K562 (cell line): ENCODE data around the gene DOCK7. TPM values are rescaled to one million over a fixed set of nuclear protein-coding genes. Genes with fewer than 3 reads are reported as not detected.

Experiments used
- CREM ChIP-seq: IDR thresholded peaks from 2 replicates; pipeline ENCODE4 v1.6.1; 2014; ENCODE audit warnings: antibody characterized with exemption, low read depth
- DEAF1 ChIP-seq: fragments of 450-650 bp; formaldehyde crosslinking; IDR thresholded peaks from 2 replicates; pipeline ENCODE4 v1.4.0; 2020; ENCODE audit warnings: mild to moderate bottlenecking, moderate library complexity
- polyA plus RNA-seq, 8 experiments: library from polyadenylated mRNA; depleted of rRNA in 4 of 8; stranded (reverse) in 5 of 8; unstranded in 3 of 8; fragments of >200 nt; fragmentation: Nextera tagmentation in 2 of 8; fragmentation: Illumina TruSeq in 1 of 8; extraction: Ambion mirVana in 2 of 8; extraction: Trizol in 1 of 8; gene quantifications; 2 replicates each; pipeline versions ENCODE4 v1.2.1 to v1.2.3, GENCODE V29; 2011 to 2014; ENCODE audit warnings: inconsistent platforms in 1 of 8, missing spikeins in 1 of 8
- total RNA-seq, 7 experiments: library from RNA; depleted of rRNA in 6 of 7; stranded (reverse); fragments of >200 nt in 6 of 7; fragmentation: Illumina TruSeq in 2 of 7; extraction: Trizol in 2 of 7; gene quantifications; 2 replicates each; pipeline versions ENCODE4 v1.2.1 to v1.2.3, GENCODE V29; 2011 to 2021; ENCODE audit warnings: low replicate concordance in 1 of 7
- TF ChIP-seq, protein P1 (sequence below), 2 experiments: fragments of 450-650 bp; formaldehyde crosslinking in 1 of 2; IDR thresholded peaks; 2 replicates each; pipeline versions ENCODE4 v1.4.0 to v1.6.1; 2014 to 2020; ENCODE audit warnings: mild to moderate bottlenecking in 2 of 2, borderline replicate concordance in 1 of 2, low read depth in 1 of 2

Gene DOCK7
- total and polyA plus RNA-seq, 9 of the 15 experiments (the other 6 are each of a cell fraction or from before 2014, with no cell fraction given) = 4.9 to 35.1 (median 12.6) TPM

DNA sequence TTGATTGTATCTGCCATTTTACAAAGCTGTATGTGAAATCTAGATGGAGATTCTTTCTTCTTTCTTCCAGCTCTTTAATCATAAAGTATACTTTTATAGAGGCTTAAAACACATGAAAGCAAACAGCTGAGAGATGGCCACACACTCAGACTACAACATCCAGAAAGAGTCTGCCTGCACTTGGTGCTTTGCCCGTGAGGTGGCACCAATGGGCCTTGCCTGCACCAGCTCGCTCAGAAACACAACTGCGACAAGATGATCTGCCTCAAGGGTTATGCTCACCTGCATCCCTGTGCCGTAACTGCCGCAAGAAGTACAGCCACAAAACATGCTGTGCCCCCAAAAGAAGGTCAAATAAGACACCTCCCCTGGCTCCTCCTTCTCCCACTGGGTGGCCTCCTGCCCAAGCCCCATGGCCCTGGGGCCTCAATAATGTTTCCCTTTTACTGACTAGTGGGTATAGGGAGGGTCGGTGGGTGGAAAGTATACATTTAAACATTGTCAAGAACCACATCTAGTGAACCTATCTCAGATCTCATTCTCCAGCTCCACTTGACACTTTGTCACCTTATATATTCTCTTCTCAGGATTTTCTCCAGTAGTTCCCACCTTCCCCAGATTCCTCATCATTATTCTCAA, 157.6 kb downstream of the DOCK7 start (continued):
- TF ChIP-seq, protein P1, sequence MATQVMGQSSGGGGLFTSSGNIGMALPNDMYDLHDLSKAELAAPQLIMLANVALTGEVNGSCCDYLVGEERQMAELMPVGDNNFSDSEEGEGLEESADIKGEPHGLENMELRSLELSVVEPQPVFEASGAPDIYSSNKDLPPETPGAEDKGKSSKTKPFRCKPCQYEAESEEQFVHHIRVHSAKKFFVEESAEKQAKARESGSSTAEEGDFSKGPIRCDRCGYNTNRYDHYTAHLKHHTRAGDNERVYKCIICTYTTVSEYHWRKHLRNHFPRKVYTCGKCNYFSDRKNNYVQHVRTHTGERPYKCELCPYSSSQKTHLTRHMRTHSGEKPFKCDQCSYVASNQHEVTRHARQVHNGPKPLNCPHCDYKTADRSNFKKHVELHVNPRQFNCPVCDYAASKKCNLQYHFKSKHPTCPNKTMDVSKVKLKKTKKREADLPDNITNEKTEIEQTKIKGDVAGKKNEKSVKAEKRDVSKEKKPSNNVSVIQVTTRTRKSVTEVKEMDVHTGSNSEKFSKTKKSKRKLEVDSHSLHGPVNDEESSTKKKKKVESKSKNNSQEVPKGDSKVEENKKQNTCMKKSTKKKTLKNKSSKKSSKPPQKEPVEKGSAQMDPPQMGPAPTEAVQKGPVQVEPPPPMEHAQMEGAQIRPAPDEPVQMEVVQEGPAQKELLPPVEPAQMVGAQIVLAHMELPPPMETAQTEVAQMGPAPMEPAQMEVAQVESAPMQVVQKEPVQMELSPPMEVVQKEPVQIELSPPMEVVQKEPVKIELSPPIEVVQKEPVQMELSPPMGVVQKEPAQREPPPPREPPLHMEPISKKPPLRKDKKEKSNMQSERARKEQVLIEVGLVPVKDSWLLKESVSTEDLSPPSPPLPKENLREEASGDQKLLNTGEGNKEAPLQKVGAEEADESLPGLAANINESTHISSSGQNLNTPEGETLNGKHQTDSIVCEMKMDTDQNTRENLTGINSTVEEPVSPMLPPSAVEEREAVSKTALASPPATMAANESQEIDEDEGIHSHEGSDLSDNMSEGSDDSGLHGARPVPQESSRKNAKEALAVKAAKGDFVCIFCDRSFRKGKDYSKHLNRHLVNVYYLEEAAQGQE (IDR thresholded peaks at IDR 0.05; ENCODE audit: borderline replicate concordance) = peak; percentile 79
- TF ChIP-seq, protein P1 (CRISPR knock-in tag; IDR thresholded peaks at IDR 0.05; ENCODE audit: low read depth) = no peak
- TF ChIP-seq DEAF1 (CRISPR knock-in tag) = peak; percentile 62
- 0 out of 2 replicates have a peak, but pooled peaks have one; percentile 5 for TF ChIP-seq CREM
